ENCODE data around the gene KRT81.

KRT81 gene

DNA sequence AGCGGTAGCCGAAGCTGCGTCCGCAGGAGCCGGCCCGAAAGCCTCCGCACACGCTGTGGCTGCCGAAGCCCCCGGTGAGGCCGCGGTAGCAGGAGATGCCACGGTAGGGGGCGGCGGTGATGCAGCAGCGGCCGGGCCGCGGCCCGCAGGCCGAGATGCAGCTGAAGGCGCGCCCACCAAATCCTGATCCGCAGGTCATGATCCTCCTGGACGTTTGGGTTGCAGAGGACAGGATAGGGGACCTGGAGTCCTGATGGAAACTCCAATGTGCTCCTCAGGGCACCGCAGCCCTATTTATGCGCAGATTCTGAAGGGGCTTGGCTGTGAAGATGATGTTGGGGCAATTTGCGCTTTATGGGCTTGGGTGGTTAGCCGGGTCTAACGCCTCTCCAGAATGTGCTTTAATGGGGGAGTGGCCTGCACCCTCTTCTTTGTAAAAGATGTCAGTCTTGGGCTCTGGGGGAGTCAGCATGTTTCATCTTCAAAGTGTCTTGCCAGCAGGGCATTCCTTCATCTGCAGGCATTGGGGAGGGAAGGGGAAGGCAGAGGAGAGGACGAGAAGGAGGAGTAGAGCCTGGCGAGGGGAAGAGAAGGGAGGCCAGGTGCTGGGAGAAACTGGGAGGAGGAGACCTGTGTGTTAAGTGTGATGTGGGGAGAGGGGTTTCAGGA is at the start of gene KRT81:
KRT81 (minus strand) TSS at position 268 of the 669 bp plus-strand sequence; CDS start at position 199, 69 bp downstream.
- no peak for DNase-seq

GRCh38 chr12:52338241-52338960 is 47.1 kb upstream of the KRT81 start:
- no peak for DNase-seq

DNA sequence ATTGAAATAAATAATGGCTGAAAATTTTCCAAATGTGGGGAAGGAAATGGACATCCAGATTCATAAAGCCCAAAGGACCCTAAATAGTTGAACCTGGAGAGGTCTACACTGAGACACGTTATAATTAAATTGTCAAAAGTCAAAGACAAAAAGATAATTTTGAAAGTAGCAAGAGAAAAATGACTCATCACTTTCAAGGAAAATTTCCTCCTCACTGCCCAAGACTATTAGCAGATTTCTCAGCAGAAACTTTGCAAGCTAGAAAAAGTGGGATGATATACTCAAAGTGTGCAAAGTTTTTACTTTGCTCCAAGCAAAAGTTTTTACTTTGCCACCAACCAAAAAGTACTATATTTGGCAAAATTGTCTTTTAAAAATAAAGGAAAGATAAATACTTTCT is 45.7 kb upstream of the KRT81 start:
- no peak for DNase-seq

- DNase-seq = no peak
These were observed 45.3 kb upstream of the KRT81 start for GRCh38 chr12:52336641-52337040.

DNA sequence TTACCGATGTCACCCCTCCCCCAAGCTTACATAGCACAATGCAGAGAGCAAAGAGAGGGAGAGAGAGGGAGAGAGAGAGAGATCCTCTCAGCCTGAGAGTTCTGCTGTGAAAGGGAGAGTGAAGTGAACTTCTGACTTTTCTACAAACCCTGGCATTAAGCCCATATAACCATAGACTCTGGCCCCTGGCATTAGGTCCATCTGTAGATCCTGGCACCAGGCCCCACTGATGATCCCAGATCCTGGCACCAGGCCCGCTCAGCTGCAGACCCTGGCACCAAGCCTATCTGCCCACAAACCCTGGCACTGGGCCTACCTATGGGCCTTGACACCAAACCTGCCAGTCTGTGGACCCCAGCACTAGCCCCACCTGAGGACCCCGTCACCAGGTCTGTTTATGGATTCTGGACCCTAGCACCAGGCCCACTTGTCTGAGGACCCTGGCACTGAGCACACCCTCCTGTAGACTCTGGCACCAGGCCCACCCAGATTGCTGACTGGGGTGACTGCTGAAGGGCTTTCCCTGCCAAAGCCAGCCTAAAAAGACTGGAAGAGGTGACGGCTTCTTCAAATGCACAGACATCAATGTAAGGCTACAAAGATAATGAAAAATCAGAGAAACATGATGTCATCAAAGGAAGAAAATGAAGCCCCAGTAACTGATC is 44.4 kb upstream of the KRT81 start:
- peak; percentile 84 for DNase-seq

GRCh38 chr12:52334185-52334584 is 42.9 kb upstream of the KRT81 start:
- no peak for DNase-seq

GRCh38 chr12:52333321-52333720 is 42.0 kb upstream of the KRT81 start:
- no peak for DNase-seq

DNA sequence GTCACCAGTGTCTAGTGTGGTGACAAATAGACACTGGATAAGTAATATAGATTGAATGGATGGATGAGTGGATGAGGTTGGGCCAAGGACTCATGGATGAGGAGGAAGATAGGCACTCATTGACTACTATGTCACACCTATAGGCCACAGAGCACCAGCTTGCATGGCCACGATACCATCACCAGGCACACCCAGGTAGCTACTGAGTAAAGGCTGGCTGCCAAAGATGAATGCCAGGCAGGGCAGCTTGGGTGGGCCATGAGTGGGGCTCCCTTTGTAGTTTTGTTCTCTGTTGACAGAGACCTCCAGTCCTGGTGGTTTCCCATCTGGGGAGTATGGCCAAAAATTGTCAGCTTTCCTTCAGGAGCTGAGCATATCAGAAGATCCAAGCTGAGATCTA is 41.0 kb upstream of the KRT81 start:
- no peak for DNase-seq

DNA sequence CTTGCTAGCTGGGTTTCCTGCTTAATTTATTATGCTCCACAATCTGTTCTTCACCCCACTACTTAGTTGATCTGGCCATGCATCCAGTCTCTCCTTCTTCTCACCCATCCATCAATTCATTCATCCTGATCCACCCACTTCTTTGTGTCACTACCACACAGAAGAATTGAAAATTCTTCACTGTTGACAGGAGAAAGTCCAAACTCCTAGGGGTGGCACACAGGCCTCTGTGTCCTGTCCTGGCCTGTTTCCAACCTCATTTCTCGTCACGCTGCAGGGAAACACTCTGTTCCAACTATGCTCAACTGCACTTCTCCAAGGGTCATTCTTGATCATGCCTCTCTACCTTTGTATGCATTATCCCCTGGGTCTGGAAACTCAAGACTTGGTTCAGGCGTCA is 40.5 kb upstream of the KRT81 start:
- DNase-seq = peak; percentile 29

- no peak for DNase-seq
These were observed 39.7 kb upstream of the KRT81 start for GRCh38 chr12:52331039-52331438.

DNA sequence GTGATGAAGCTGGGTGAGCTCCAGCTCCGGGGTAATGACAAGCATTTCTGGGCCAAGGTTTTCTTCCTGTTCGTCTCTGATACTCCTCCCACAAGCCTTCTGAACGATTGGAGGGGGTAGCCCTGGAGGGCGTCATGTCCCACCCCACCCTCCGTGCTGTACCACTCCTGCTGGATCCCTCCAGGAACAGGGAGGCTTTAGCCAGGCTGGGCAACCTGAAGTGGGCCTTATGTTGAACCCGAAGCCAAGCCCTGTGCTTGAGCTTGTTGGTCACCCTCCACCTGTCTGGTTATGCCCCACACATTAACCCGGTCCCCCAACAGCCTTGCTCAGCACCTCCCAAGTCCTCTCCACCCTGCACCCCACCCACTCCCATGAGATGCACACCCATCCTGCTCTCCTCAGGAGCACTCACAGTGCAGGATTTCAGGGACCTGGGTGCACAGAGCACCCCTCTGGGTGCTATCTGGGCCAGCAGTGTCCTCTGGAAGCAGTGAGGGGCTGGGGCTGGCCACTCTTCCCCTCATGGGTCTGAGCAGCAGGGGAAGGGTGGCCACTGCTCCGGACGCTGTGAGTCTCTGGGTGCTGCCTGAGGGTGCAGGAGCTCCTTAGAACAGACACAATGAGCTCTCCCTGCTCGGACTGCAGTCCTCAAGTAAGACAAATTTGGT is 36.6 kb upstream of the KRT81 start:
- DNase-seq = no peak

DNA sequence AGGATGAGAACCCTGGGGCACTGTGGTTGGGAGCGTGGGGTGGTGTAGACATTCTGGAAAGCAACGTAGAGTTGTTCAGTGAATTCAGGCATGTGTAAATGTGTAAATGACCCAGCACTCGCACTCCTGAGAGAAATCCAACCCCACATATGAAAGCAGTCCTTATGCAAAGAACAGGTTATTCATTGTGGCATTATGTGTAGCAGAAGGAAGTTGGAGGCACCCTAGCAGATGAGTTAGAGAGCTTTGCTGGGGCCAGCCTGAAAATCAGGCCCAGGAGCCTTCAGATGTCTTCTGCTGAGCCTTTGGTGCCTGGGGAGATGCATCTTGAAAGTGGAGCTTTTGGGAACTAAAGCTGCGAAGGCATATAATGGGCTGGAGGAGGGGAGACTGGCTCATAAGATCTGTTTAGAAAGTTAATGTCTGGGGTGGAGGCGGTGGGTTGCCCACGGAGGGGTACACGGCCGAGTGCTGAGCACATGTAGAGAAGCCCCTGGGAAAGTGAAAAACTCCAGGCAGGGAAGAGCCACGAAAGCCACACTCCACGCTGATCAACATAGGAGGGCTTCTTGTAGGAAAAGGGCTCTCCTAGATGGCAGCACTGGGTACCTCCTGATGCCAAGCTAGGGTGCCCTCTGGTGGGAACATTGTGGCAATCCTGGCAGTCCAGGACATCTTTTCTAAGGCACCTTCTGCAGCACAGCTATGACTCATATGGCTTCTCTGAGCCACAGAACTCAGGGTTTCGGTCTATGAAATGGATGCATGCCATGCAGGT is 35.9 kb upstream of the KRT81 start:
- peak; percentile 5 for DNase-seq

- DNase-seq = no peak
These were observed 32.8 kb upstream of the KRT81 start for GRCh38 chr12:52324153-52324444.

- no peak for DNase-seq
These were observed 32.2 kb upstream of the KRT81 start for GRCh38 chr12:52323416-52324152.

DNA sequence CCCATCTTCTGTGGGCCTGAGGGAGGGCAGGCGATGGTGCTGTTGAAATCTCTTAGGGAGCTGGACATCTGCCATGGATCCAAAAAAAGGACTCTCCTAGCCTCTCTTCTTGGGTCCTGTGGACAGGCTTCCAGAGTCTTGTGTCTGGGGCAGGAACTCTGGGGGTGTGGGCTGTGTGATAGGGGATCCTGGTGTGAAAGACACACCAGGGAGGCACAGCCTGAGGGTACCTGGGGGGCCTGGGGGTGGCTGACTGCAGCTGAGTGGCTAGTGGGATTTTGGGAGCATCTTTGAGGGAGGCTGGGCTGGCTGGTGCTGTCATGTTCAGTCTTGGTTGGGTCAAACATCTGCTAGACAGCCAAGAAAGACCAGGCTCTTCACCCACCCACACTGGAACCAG is 31.7 kb upstream of the KRT81 start:
- no peak for DNase-seq

DNA sequence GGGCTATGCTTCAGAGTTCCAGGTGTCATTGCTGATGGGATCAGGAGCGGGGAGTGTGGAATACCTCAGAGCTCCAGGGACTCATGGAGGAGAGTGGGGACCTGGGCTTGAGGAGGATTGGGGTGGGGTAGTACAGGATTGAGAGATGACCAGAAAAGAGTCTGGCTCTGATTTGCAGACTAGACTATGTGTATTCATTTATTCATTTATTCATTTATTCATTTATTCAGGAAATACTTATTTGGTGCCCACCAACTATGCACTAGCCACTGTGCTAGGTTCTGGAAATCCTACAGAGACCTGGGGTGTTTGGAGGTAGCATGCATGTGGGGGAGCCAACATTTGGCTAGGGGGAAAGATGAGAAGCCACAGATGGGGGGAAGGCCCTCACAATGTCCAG is 30.7 kb upstream of the KRT81 start:
- no peak for DNase-seq

- DNase-seq = peak; percentile 72
These were observed 30.1 kb upstream of the KRT81 start for GRCh38 chr12:52321418-52321817.

GRCh38 chr12:52320784-52321400 is 29.6 kb upstream of the KRT81 start, which contains the start of gene KRT83:
TSS of gene KRT83 (minus strand) at chr12:52321398. CDS start at chr12:52321335, 63 bp downstream.
- no peak for DNase-seq

- no peak for DNase-seq
These were observed 27.8 kb upstream of the KRT81 start for GRCh38 chr12:52319097-52319496.

- no peak for DNase-seq
These were observed 27.1 kb upstream of the KRT81 start for GRCh38 chr12:52318241-52318990.

Measured in DMS79 treated with DMSO at 0.1 percent for 48 hours (cell line).